SU-DHL-6 (cell line): Measurements from ENCODE around the gene TDRD10.
"Not testable (repeated sequence)": the region's sequence is repeated elsewhere in the genome, so short reads cannot be mapped to it uniquely, and the experiment has no call there.

Experiments
- H2AFZ ChIP-seq: fragments of 200-600 bp; sonication (generic); 2 replicates; pipeline ENCODE4 v1.6.1; 2014; ENCODE audit warnings: low read depth, mild to moderate bottlenecking, moderate library complexity, mixed read lengths, antibody characterized with exemption, low read length; ENCODE audit not compliant: severe bottlenecking
- H3F3A ChIP-seq: fragments of 200-600 bp; shearing (Covaris generic); 2 replicates; pipeline ENCODE4 v1.6.0; 2016; ENCODE audit warnings: antibody characterized with exemption, mild to moderate bottlenecking; ENCODE audit not compliant: insufficient read depth
- H3K27ac ChIP-seq: fragments of 200-600 bp; sonication (generic); 2 replicates; pipeline ENCODE4 v1.5.1; 2016; ENCODE audit warnings: low read depth, mild to moderate bottlenecking, low read length, moderate library complexity, mixed read lengths
- H3K27me3 ChIP-seq: fragments of 200-600 bp; sonication (generic), shearing (Covaris generic); 2 replicates; pipeline ENCODE4 v1.6.0; 2014; ENCODE audit warnings: mild to moderate bottlenecking, low read length
- H3K36me3 ChIP-seq: fragments of 200-600 bp; sonication (generic); 2 replicates; pipeline ENCODE4 v1.6.1; 2014; ENCODE audit warnings: mild to moderate bottlenecking, low read length, mixed read lengths
- H3K4me2 ChIP-seq: fragments of 300-600, 200-600 bp; shearing (Covaris generic), sonication (generic); 2 replicates; pipeline ENCODE4 v1.6.0; 2014; ENCODE audit warnings: low read length, low read depth, mild to moderate bottlenecking; ENCODE audit not compliant: poor library complexity, severe bottlenecking
- H3K4me3 ChIP-seq: fragments of 200-600 bp; sonication (generic); 2 replicates; pipeline ENCODE4 v1.5.1; 2014; ENCODE audit warnings: antibody characterized with exemption, low read length, mild to moderate bottlenecking, mixed read lengths; ENCODE audit not compliant: insufficient read depth, poor library complexity, severe bottlenecking
- H3K79me2 ChIP-seq: fragments of 200-600 bp; sonication (generic); 2 replicates; pipeline ENCODE4 v1.6.1; 2014; ENCODE audit warnings: mild to moderate bottlenecking, low read length, moderate library complexity; ENCODE audit not compliant: insufficient read depth
- H3K9ac ChIP-seq: fragments of 200-600 bp; sonication (generic); 2 replicates; pipeline ENCODE4 v1.7.0; 2014; ENCODE audit warnings: mild to moderate bottlenecking, low read length
- H3K9me2 ChIP-seq: fragments of 200-600 bp; sonication (generic); replicated peaks from 2 replicates; pipeline ENCODE4 v1.6.1; 2014; ENCODE audit warnings: low read length; ENCODE audit not compliant: insufficient read depth
- H3K9me3 ChIP-seq: fragments of 200-600 bp; sonication (generic); 2 replicates; pipeline ENCODE4 v1.6.1; 2014; ENCODE audit warnings: low read length, mixed read lengths; ENCODE audit not compliant: insufficient read depth
- H4K20me1 ChIP-seq: fragments of 200-600 bp; sonication (generic); 2 replicates; pipeline ENCODE4 v1.6.1; 2014; ENCODE audit warnings: low read depth, mild to moderate bottlenecking, antibody characterized with exemption, low read length, moderate library complexity, mixed read lengths
- EZH2phosphoT487 ChIP-seq: fragments of 200-600 bp; sonication (generic), shearing (Covaris generic); conservative IDR thresholded peaks from 2 replicates; pipeline ENCODE4 v1.6.1; 2018; ENCODE audit warnings: mild to moderate bottlenecking, antibody characterized with exemption, low read length, moderate library complexity, mixed read lengths
- TF ChIP-seq, protein P1 (sequence below): fragments of 200-600 bp; sonication (generic); IDR thresholded peaks from one replicate; pipeline ENCODE4 v1.5.1; 2017; ENCODE audit warnings: antibody characterized with exemption, mild to moderate bottlenecking, low read length, moderate library complexity; ENCODE audit not compliant: insufficient read depth, poor library complexity, severe bottlenecking

TDRD10 gene

GRCh38 chr1:154485106-154485505 is 16.9 kb upstream of the TDRD10 start:
- TF ChIP-seq EZH2phosphoT487, result no peak
- TF ChIP-seq, protein P1, sequence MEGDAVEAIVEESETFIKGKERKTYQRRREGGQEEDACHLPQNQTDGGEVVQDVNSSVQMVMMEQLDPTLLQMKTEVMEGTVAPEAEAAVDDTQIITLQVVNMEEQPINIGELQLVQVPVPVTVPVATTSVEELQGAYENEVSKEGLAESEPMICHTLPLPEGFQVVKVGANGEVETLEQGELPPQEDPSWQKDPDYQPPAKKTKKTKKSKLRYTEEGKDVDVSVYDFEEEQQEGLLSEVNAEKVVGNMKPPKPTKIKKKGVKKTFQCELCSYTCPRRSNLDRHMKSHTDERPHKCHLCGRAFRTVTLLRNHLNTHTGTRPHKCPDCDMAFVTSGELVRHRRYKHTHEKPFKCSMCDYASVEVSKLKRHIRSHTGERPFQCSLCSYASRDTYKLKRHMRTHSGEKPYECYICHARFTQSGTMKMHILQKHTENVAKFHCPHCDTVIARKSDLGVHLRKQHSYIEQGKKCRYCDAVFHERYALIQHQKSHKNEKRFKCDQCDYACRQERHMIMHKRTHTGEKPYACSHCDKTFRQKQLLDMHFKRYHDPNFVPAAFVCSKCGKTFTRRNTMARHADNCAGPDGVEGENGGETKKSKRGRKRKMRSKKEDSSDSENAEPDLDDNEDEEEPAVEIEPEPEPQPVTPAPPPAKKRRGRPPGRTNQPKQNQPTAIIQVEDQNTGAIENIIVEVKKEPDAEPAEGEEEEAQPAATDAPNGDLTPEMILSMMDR, result no peak
- no peaks in the 10 kb centered on the region for H3K9me2 ChIP-seq
- H3K27ac ChIP-seq, result no peak overlapping the region
- 0 out of 2 replicates have a peak, but pooled peaks cover 3% of the 10 kb centered on the region for H3F3A ChIP-seq
- no peaks in the 10 kb centered on the region for H3K27me3 ChIP-seq
- H3K4me3 ChIP-seq, result no peak overlapping the region
- no peak overlapping the region for H2AFZ ChIP-seq
- H3K4me2 ChIP-seq, result no peak overlapping the region
- H3K79me2 ChIP-seq, result no peaks in the 10 kb centered on the region
- no peaks in the 10 kb centered on the region for H3K36me3 ChIP-seq
- no peaks in the 10 kb centered on the region for H3K9me3 ChIP-seq
- no peak overlapping the region for H3K9ac ChIP-seq
- H4K20me1 ChIP-seq, result no peaks in the 10 kb centered on the region

- Histone ChIP-seq H3K9me2 (no peaks in the 10 kb centered on the region), H3K27me3 (no peaks in the 10 kb centered on the region), H3K4me3 (no peak overlapping the region), H3K9me3 (no peaks in the 10 kb centered on the region), H3K36me3 (no peaks in the 10 kb centered on the region), H3K4me2 (no peak overlapping the region), H3K9ac (no peak overlapping the region), H3F3A (0 out of 2 replicates have a peak, but pooled peaks cover 3% of the 10 kb centered on the region), H3K27ac (no peak overlapping the region), H4K20me1 (no peaks in the 10 kb centered on the region), H3K79me2 (no peaks in the 10 kb centered on the region), H2AFZ (no peak overlapping the region)
- TF ChIP-seq EZH2phosphoT487, result no peak
- TF ChIP-seq, protein P1, result no peak
Observed at GRCh38 chr1:154485910-154486496, 16.0 kb upstream of the TDRD10 start.

DNA sequence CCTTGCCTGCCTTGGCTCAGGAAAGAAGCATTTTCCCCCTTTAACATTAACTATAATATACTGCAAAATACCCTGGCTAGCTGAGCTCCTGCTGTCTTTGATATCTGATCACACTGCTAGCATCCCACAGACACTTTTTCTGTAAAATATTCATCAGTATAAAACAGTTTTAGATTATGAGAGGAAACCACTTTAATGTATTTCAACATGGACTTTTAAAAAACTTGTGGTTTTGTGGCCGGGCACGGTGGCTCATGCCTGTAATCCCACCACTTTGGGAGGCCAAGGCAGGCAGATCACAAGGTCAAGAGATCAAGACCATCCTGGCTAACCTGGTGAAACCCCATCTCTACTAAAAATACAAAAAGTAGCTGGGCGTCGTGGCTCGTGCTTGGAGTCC is 15.3 kb upstream of the TDRD10 start:
- H3K9me3 ChIP-seq, H3F3A ChIP-seq, H4K20me1 ChIP-seq, H3K79me2 ChIP-seq, H3K9me2 ChIP-seq, H3K4me2 ChIP-seq, H3K36me3 ChIP-seq, H3K9ac ChIP-seq, H3K4me3 ChIP-seq, H3K27me3 ChIP-seq, H3K27ac ChIP-seq, H2AFZ ChIP-seq: not testable (repeated sequence)

DNA sequence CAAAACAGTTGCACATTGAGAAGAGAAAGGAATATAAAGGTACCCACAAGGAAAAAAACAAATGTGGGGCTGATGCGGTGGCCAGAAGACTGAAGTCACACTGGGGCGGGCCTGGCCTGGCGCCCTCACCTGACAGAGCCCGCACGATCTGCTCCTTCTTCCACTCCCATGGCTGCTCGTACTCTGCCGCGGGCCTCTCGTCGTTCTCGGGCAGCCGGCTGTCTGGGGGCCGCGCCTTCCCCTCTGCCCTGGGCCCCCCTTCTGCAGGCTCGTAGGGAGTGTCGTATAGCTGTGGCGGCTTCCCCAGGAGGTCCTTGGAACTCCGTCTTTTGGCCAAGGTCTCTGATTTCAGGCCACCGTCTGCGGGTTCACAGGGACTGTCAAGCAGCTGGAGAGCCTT is 13.1 kb upstream of the TDRD10 start:
- TF ChIP-seq EZH2phosphoT487, result no peak
- TF ChIP-seq, protein P1, result no peak
- Histone ChIP-seq H4K20me1 (no peaks in the 10 kb centered on the region), H3K4me2 (no peak overlapping the region)

More for the DNA sequence above, 13.1 kb upstream of the TDRD10 start:
- Histone ChIP-seq H3K36me3 (no peaks in the 10 kb centered on the region), H3F3A (0 out of 2 replicates have a peak, but pooled peaks cover 4% of the 10 kb centered on the region), H3K79me2 (no peaks in the 10 kb centered on the region), H3K4me3 (no peak overlapping the region), H2AFZ (no peak overlapping the region), H3K27ac (no peak overlapping the region), H3K9me3 (no peaks in the 10 kb centered on the region), H3K27me3 (no peaks in the 10 kb centered on the region), H3K9me2 (no peaks in the 10 kb centered on the region), H3K9ac (no peak overlapping the region)
